ENCODE data around the gene CD99.

DNA sequence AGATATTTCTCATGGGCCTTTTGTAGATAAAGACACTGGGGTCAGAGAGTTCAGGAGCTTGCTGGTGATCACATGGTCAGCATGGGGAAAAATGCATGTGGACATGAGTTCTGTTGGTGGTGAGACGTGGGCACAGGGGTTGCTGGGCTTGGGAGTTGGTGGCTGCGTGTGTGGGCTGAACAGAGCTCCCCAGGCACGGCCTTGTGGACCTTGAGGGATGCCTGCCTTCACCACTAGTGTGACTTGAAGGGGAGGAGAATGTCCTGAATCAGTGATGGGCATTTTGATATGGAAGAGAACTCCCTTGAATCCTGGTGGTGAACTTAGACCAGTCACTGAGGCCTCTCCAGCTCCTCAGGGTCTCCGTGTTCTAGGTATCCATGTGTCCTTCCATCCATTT, 8.9 kb downstream of the CD99 start:
- TF ChIP-seq CTCF (IDR thresholded peaks at IDR 0.05) = no peak
- TF ChIP-seq POLR2A (IDR thresholded peaks at IDR 0.05) = no peak

All from vagina (tissue), 2 donors.